Left ventricle myocardium inferior (tissue), 1 donor: ENCODE measurements around the gene CRYGS. TPM values are rescaled to one million over a fixed set of nuclear protein-coding genes. Genes with fewer than 3 reads are reported as not detected.

Source experiments
- DNase-seq: peaks from one replicate; pipeline ENCODE4 v3.0.0-alpha.2; 2020
- H3K27ac ChIP-seq: fragments of 200-600 bp; replicated peaks from 2 replicates; pipeline ENCODE4 v1.8.0; 2021
- H3K27me3 ChIP-seq: fragments of 200-600 bp; 2 replicates; pipeline ENCODE4 v1.8.0; 2021; ENCODE audit warnings: low read depth
- H3K36me3 ChIP-seq: fragments of 200-600 bp; 2 replicates; pipeline ENCODE4 v1.8.0; 2021
- H3K4me1 ChIP-seq: fragments of 200-600 bp; 2 replicates; pipeline ENCODE4 v1.8.0; 2021
- H3K4me3 ChIP-seq: fragments of 200-600 bp; 2 replicates; pipeline ENCODE4 v1.8.0; 2021; ENCODE audit warnings: mild to moderate bottlenecking, moderate library complexity
- H3K9me3 ChIP-seq: fragments of 200-600 bp; replicated peaks from 2 replicates; pipeline ENCODE4 v1.8.0; 2021
- intact Hi-C: fragments of 100-400 bp; cut with micrococcal nuclease; formaldehyde crosslinking; loops from one replicate; pipeline ENCODE4 v1.11.0; 2022
- total RNA-seq: library from RNA; stranded (reverse); fragmentation: NEBNext Ultra II Directional; extraction: Animal tissue kit (Norgen Biotek cat#: 25700); gene quantifications from one replicate; pipeline ENCODE4 v1.2.1, GENCODE V29; 2021
- TF ChIP-seq, protein P1 (sequence below): fragments of 200-600 bp; IDR thresholded peaks from 2 replicates; pipeline ENCODE4 v1.8.0; 2021; ENCODE audit warnings: antibody characterized with exemption, mild to moderate bottlenecking, borderline replicate concordance
- donor health status: DM: no; HTN: yes; CAD: no; lungs with severe emphysema.

The CRYGS gene
- total RNA-seq, 1 donor from 2014 or later = 1.6 TPM

DNA sequence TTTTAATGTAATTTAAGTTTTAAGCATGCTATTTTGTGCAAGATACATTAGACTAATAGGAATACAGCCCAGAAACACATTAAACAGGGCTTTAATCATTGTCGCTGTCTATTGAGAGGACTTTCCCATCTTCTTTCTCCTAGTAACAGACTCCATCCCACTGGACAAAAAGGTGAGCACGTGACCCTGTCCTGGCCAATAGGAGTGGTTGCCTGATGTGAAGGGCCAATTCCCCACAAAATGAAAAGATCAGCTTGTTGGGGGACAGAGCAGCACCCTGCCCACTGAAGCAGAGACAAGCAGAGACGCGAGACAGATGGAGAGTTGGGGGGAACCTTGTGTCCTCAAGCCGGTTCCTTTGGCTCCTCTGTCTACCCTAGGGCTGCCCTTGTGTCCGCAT is 21.2 kb downstream of the CRYGS start:
- Histone ChIP-seq H3K36me3 (no peaks in the 10 kb centered on the region), H3K27ac (no peak overlapping the region), H3K4me3 (no peak overlapping the region), H3K27me3 (peaks cover 28% of the 10 kb centered on the region), H3K4me1 (no peaks in the 10 kb centered on the region), H3K9me3 (no peaks in the 10 kb centered on the region)
- TF ChIP-seq, protein P1, sequence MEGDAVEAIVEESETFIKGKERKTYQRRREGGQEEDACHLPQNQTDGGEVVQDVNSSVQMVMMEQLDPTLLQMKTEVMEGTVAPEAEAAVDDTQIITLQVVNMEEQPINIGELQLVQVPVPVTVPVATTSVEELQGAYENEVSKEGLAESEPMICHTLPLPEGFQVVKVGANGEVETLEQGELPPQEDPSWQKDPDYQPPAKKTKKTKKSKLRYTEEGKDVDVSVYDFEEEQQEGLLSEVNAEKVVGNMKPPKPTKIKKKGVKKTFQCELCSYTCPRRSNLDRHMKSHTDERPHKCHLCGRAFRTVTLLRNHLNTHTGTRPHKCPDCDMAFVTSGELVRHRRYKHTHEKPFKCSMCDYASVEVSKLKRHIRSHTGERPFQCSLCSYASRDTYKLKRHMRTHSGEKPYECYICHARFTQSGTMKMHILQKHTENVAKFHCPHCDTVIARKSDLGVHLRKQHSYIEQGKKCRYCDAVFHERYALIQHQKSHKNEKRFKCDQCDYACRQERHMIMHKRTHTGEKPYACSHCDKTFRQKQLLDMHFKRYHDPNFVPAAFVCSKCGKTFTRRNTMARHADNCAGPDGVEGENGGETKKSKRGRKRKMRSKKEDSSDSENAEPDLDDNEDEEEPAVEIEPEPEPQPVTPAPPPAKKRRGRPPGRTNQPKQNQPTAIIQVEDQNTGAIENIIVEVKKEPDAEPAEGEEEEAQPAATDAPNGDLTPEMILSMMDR = no peak
- no peak for DNase-seq
- intact Hi-C loops = no loop called here

DNA sequence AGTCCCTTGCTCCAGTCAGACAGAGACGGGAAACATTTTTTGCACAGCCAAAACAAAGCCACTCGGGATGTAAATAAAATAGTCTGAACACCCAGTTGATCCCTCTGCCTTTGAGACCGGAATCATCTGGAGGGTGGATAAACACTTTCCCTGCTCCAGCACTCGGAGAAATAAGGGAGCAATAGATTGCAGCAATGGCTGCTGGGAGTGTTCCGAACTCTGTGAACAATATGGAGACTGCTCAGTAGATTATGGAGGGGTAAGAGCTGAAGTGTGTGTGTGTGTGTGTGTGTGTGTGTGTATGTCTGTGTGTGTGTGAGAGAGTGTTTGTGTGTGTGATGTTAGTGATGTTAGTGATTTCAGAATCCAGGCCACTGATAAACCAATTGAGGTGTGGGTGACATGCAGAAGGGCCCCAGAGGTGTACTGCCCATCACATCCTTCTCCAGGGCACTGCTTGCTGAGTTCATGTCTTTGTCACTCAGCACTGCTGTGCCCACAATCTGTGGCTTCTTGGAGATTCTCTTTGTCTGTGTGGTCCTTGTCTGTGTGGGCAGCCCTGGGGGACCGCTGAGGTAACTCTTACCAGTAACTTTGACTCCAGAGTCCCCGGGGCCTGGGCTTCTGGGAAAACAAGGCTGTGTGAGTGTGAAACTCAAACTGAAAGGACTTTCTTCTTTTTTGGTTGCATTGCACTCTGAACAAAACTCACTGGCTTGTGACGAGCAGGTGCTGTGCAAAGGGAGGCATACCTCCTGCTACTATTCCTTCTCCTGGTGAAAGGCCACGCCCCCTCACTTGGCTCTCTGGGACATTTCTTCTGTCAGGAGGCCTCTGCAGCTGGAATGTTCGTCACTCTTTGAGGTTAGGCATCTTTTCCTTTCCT is 23.0 kb downstream of the CRYGS start:
- Histone ChIP-seq H3K27me3 (peaks cover 47% of the 10 kb centered on the region), H3K9me3 (no peaks in the 10 kb centered on the region), H3K4me3 (no peak overlapping the region), H3K36me3 (no peaks in the 10 kb centered on the region), H3K27ac (no peak overlapping the region), H3K4me1 (no peaks in the 10 kb centered on the region)
- intact Hi-C loops = no loop called here
- no peak for DNase-seq
- TF ChIP-seq, protein P1 = no peak

DNA sequence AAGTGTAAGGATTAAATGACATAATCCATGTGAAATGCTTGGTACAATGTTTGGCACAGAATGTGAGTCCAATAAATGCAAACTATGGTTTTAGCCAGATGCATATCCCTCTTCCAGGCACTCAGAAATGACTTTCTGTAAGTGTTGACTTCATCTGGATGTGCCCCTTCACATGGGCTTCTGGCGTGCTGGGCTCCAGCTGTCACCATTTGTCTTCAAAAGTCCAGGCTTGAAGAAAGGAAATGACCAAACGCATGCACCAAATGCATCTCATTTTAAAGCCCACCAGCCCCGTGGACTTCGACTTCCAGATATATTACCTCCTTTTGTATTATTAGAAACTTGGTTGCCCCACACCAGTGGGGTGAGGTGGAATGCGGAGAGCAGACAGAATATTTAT is 23.7 kb downstream of the CRYGS start:
- no peak overlapping the region for H3K27ac ChIP-seq
- peaks cover 52% of the 10 kb centered on the region for H3K27me3 ChIP-seq
- intact Hi-C loops = no loop called here
- no peaks in the 10 kb centered on the region for H3K36me3 ChIP-seq
- DNase-seq = no peak
- no peak overlapping the region for H3K4me3 ChIP-seq
- TF ChIP-seq, protein P1 = no peak
- no peaks in the 10 kb centered on the region for H3K9me3 ChIP-seq
- H3K4me1 ChIP-seq = no peaks in the 10 kb centered on the region

DNA sequence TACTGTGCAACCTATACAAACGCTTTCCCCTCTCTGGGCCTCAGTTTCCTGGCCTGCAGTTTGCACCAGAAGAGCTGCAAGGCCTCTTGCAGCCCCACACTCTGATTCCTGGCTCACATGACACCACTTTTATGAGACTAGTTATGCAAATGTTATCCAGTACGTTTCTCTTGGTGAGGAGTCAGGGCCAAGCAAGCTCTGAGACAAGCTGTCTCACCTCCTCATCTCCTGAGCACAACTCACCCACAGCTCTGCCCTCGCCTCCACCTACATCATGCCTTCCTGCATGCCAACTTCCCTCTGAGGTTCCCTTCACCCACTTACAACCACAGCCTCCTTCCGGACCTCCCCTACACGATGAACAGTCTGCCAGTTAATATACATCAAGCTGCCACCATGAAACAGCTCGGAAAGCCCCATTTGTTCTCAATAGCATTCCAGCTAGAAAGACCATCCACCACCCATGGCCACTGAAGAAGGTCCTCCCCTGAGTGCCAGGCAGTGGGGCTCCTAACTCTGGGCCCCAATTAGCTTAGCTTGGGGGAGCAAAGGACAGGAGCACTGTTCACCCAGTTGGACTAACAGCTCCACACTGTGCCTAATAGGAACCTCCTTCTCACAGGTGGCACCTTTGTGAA is 25.0 kb downstream of the CRYGS start:
- H3K4me3 ChIP-seq = no peak overlapping the region
- TF ChIP-seq, protein P1 = no peak
- no peaks in the 10 kb centered on the region for H3K4me1 ChIP-seq
- no peak overlapping the region for H3K27ac ChIP-seq
- H3K27me3 ChIP-seq = peaks cover 54% of the 10 kb centered on the region
- H3K9me3 ChIP-seq = no peaks in the 10 kb centered on the region
- intact Hi-C loops = no loop called here
- no peaks in the 10 kb centered on the region for H3K36me3 ChIP-seq
- DNase-seq = no peak

DNA sequence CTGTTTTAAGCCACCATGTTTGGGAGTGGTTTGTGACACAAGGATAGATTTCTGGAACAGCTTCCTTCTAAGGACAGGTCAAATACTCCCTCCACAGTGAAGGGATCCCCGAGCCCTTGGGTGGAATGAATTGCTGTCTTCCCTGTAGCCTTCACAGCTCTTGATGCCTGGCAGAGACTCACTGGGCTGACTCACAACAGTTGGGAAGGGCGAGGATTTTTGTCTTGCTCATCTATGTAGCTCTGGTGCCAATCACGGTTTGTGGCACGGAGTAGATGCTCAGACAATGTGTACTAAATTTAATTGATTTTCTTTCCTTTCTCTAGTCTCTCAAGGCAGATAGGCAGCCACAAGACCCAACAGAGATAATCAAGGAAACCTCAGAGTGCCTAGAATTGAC is 27.0 kb downstream of the CRYGS start:
- H3K4me3 ChIP-seq = no peak overlapping the region
- intact Hi-C loops = no loop called here
- TF ChIP-seq, protein P1 = no peak
- no peaks in the 10 kb centered on the region for H3K9me3 ChIP-seq
- H3K27me3 ChIP-seq = peaks cover 68% of the 10 kb centered on the region
- H3K4me1 ChIP-seq = no peaks in the 10 kb centered on the region
- DNase-seq = no peak
- no peaks in the 10 kb centered on the region for H3K36me3 ChIP-seq
- H3K27ac ChIP-seq = no peak overlapping the region
